ENCODE data around the gene CDT1. TPM values are rescaled to one million over a fixed set of nuclear protein-coding genes. Genes with fewer than 3 reads are reported as not detected.
"Not testable (repeated sequence)": the region's sequence is repeated elsewhere in the genome, so short reads cannot be mapped to it uniquely, and the experiment has no call there.

Gene CDT1
- total RNA-seq, 2 experiments from 2014 or later = 133 to 137 TPM

- H3K4me3 Mint-ChIP-seq = no peak overlapping the region
- CTCF ChIA-PET = no interaction called here
- peak overlapping the region; percentile 26 for H3K27ac Mint-ChIP-seq
- POLR2A ChIA-PET = interaction anchor here (1.0 to 2.6 kb wide), 2 partner anchors 11 to 12 kb away, joined by 4 to 8 read pairs; no protein-coding TSS in a partner anchor
- peaks cover 44% of the 10 kb centered on the region for H3K4me1 Mint-ChIP-seq
- H3K27me3 Mint-ChIP-seq = no peaks in the 10 kb centered on the region
- no peak for DNase-seq
- H3K36me3 Mint-ChIP-seq (ENCODE audit: low read depth) = peaks cover 6% of the 10 kb centered on the region
- H3K9me3 Mint-ChIP-seq = no peaks in the 10 kb centered on the region
Measured at GRCh38 chr16:88771294-88771772, 32.3 kb upstream of the CDT1 start.

DNA sequence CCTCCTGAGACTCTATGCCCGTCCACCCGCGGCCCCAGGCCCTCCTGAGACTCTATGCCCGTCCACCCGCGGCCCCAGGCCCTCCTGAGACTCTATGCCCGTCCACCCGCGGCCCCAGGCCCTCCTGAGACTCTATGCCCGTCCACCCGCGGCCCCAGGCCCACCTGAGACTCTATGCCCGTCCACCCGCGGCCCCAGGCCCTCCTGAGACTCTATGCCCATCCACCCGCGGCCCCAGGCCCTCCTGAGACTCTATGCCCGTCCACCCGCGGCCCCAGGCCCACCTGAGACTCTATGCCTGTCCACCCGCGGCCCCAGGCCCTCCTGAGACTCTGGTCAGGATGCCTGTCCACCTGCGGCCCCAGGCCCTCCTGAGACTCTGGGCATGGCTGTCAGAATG lies 31.8 kb upstream of the CDT1 start:
- H3K27me3 Mint-ChIP-seq, H3K27ac Mint-ChIP-seq, H3K4me3 Mint-ChIP-seq, CTCF ChIA-PET, DNase-seq, H3K9me3 Mint-ChIP-seq: not testable (repeated sequence)
- POLR2A ChIA-PET = interaction anchor here (1.3 to 2.6 kb wide), 2 partner anchors 9 to 10 kb away, joined by 5 to 8 read pairs; no protein-coding TSS in a partner anchor
- H3K4me1 Mint-ChIP-seq = peaks cover 42% of the 10 kb centered on the region
- H3K36me3 Mint-ChIP-seq (ENCODE audit: low read depth) = peaks cover 11% of the 10 kb centered on the region

GRCh38 chr16:88772871-88773811 lies 30.4 kb upstream of the CDT1 start:
- ChIA-PET CTCF (interaction anchor here (1.2 to 1.6 kb wide), 2 partner anchors 26 to 36 kb away, joined by 4 read pairs; no protein-coding TSS in a partner anchor), POLR2A (interaction anchor here (0.6 to 2.6 kb wide), 5 partner anchors 7 to 123 kb away, joined by 3 to 8 read pairs (median 4); partner anchors contain the start of genes CDT1 and CYBA)
- Mint-ChIP-seq H3K27me3 (no peaks in the 10 kb centered on the region), H3K27ac (no peak overlapping the region), H3K36me3 (ENCODE audit: low read depth) (peaks cover 15% of the 10 kb centered on the region), H3K4me3 (no peak overlapping the region), H3K4me1 (peaks cover 41% of the 10 kb centered on the region), H3K9me3 (no peaks in the 10 kb centered on the region)
- no peak for DNase-seq

DNA sequence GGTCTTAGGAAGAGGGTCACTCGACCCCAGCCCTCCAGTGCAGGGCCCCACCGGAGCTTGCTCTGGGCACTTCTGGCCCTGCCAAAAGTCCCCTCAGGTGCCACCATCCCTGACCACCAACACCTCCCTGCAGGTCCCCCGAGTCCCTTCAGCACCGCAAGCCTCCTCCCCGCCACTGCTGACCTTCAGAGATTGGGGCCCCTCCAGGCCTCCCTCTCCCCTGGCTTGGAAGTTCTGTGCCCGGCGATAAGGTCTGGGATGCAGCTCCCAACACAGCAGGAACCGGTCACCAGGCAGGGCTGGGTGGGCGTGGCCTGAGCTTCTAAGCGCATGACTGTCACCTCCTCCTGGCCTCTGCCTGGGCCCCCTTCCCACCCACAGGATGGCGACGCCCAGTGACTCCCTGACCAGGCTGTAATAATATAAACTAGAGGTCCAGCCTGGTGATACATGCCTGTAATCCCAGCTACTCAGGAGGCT lies 29.7 kb upstream of the CDT1 start:
- H3K4me1 Mint-ChIP-seq = peaks cover 47% of the 10 kb centered on the region
- H3K27ac Mint-ChIP-seq = peak overlapping the region; percentile 35
- H3K27me3 Mint-ChIP-seq = no peaks in the 10 kb centered on the region
- peaks cover 19% of the 10 kb centered on the region for H3K36me3 Mint-ChIP-seq (ENCODE audit: low read depth)
- CTCF ChIA-PET = no interaction called here
- POLR2A ChIA-PET = interaction anchor here (0.9 to 2.6 kb wide), 2 partner anchors 8 to 37 kb away, joined by 4 to 8 read pairs; no protein-coding TSS in a partner anchor
- no peaks in the 10 kb centered on the region for H3K9me3 Mint-ChIP-seq
- no peak overlapping the region for H3K4me3 Mint-ChIP-seq
- no peak for DNase-seq

DNA sequence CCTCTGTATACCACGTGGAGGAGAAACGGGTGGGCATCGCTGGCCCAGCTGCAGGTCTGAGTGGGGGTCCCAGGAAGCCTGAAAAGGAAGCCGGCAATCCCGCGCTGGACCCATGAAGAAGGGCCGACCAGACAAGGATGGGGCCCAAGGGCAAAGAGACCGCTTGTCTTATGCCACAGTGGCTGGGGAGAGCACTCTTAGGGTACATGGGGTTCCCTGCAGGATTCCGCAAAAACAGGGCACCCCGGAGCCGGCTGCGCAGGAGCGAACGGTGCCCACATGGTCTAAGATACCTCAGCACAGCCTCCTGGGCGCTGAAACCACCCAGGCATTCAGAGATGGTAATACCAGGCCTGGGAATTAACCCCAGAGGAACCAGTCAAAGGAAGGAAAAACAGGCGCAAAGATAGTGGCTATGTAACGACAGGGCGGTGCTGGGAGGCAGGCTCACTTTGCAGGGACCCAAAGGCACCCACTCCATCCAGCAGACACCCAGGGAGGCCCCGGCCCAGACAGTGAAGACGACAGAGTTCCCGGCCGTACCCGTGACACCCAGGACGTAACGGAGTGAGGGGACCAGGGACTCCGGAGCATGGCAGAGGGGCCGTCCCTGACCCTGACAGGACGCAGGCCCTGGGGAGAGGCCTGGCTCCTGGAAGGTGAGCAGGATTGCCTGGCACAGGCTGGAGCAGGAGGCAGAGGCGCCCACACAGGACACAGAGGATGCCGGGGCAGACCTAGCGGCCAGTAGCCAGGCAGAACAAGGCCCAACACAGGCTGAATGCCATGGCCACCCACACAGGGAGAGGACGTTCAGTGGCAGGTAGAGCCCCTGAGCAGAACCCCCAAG lies 28.8 kb upstream of the CDT1 start:
- Mint-ChIP-seq H3K9me3 (no peaks in the 10 kb centered on the region), H3K36me3 (ENCODE audit: low read depth) (peaks cover 21% of the 10 kb centered on the region), H3K27me3 (no peaks in the 10 kb centered on the region), H3K4me1 (peaks cover 47% of the 10 kb centered on the region), H3K4me3 (no peak overlapping the region), H3K27ac (no peak overlapping the region)
- ChIA-PET POLR2A (interaction anchor here (0.9 kb wide), 1 partner anchor 36 kb away, joined by 4 read pairs; no protein-coding TSS in a partner anchor), CTCF (no interaction called here)
- no peak for DNase-seq

DNA sequence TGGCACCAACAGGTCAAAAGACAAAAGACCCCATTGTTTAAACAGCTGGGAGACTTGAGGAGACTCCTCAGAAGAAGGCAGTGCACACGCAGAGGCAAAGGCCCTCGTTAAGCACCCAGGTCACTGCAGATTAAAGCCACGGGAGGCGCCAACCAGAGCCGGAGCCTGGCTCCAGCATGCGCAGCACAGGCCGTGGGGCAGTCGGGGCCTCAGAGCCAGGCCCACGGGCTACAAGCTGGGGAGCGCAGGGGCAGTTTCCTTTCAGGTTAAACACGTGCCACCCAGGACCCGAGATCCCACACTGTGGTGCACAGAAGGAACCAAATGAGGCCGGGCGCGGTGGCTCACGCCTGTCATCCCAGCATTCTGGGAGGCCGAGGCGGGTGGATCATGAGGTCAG lies 27.8 kb upstream of the CDT1 start:
- POLR2A ChIA-PET = no interaction called here
- CTCF ChIA-PET = no interaction called here
- H3K9me3 Mint-ChIP-seq = no peaks in the 10 kb centered on the region
- DNase-seq = no peak
- no peak overlapping the region for H3K4me3 Mint-ChIP-seq
- H3K36me3 Mint-ChIP-seq (ENCODE audit: low read depth) = peaks cover 21% of the 10 kb centered on the region
- H3K27me3 Mint-ChIP-seq = no peaks in the 10 kb centered on the region
- H3K4me1 Mint-ChIP-seq = peaks cover 54% of the 10 kb centered on the region
- H3K27ac Mint-ChIP-seq = no peak overlapping the region

DNA sequence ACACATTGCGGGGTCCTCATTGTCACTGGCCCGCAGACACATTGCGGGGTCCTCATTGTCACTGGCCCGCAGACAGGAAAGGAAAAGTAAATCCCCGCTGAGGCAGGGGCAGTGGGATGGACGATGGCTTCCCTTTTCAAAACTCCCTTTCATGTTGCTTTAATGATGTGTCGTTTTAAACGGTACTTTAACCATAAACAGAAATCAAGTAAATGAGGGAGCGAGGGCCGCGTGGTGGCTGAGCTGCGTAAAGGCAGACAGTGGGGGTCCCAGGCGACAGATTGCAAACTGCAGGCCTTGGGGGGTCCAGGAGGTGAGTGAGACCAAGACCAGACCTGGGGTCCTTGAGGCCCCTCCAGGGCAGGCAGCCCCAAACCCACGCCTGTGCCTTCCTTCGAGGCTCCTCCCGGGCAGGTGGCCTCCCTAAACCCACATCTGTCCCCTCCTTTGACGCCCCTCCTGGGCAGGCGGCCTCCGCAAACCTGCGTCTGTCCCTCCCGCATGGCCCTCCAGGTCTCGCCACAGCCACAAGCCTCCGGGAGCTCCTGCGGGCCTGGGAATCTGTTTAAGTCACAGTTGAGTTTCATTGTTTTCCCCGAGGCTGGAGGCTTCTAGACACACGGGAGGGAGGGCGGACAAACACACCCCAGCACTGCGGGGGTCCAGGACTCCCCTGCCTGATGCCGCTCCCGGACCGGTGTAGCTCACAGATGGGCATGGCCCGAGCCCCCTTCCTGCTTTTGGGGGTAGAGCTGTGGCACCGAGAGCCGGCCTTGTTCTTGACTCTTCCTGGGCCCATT lies 25.9 kb upstream of the CDT1 start:
- no peak for DNase-seq
- H3K27ac Mint-ChIP-seq = peak overlapping the region; percentile 62
- peaks cover 65% of the 10 kb centered on the region for H3K4me1 Mint-ChIP-seq
- CTCF ChIA-PET = interaction anchor here (1.0 kb wide), 1 partner anchor 35 kb away, joined by 3 read pairs; no protein-coding TSS in a partner anchor
- POLR2A ChIA-PET = no interaction called here
- H3K9me3 Mint-ChIP-seq = no peaks in the 10 kb centered on the region
- no peak overlapping the region for H3K4me3 Mint-ChIP-seq
- H3K36me3 Mint-ChIP-seq (ENCODE audit: low read depth) = peaks cover 23% of the 10 kb centered on the region
- no peaks in the 10 kb centered on the region for H3K27me3 Mint-ChIP-seq

DNA sequence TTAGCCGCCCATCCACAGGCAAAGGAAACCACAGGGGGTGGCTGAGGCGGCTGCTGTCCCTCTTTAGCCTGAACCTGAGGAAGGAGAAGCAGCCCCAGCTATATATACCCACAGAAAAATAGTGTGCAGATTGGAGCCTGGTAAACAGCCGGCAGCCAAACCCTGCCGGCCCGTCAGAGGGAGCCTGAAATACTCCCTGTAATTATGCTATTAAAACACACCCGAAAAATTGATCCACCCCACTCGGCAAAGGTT lies 25.4 kb upstream of the CDT1 start:
- Mint-ChIP-seq H3K9me3 (no peaks in the 10 kb centered on the region), H3K4me3 (no peak overlapping the region), H3K36me3 (ENCODE audit: low read depth) (peaks cover 29% of the 10 kb centered on the region), H3K27me3 (no peaks in the 10 kb centered on the region), H3K4me1 (peaks cover 69% of the 10 kb centered on the region), H3K27ac (peak overlapping the region; percentile 62)
- ChIA-PET POLR2A (no interaction called here), CTCF (interaction anchor here (1.0 kb wide), 1 partner anchor 35 kb away, joined by 3 read pairs; no protein-coding TSS in a partner anchor)
- no peak for DNase-seq

- Mint-ChIP-seq H3K9me3 (no peaks in the 10 kb centered on the region), H3K4me3 (no peak overlapping the region), H3K4me1 (peaks cover 71% of the 10 kb centered on the region), H3K27ac (peak overlapping the region; percentile 62), H3K36me3 (ENCODE audit: low read depth) (peaks cover 33% of the 10 kb centered on the region), H3K27me3 (no peaks in the 10 kb centered on the region)
- ChIA-PET CTCF (interaction anchor here (1.0 to 6.1 kb wide), 2 partner anchors 36 to 42 kb away, joined by 3 to 62 read pairs; no protein-coding TSS in a partner anchor), POLR2A (interaction anchor here (1.6 kb wide), 1 partner anchor 8 kb away, joined by 4 read pairs; no protein-coding TSS in a partner anchor)
- no peak for DNase-seq
Measured at GRCh38 chr16:88778541-88779065, 25.0 kb upstream of the CDT1 start.

GRCh38 chr16:88779406-88780141 lies 24.0 kb upstream of the CDT1 start:
- Mint-ChIP-seq H3K27ac (peak overlapping the region; percentile 97), H3K9me3 (no peaks in the 10 kb centered on the region), H3K4me3 (peak overlapping the region; percentile 94), H3K4me1 (peaks cover 63% of the 10 kb centered on the region), H3K27me3 (no peaks in the 10 kb centered on the region), H3K36me3 (ENCODE audit: low read depth) (peaks cover 34% of the 10 kb centered on the region)
- DNase-seq = no peak
- ChIA-PET POLR2A (interaction anchor here (0.7 to 10.0 kb wide), 6 partner anchors 9 to 782 kb away, joined by 3 to 249 read pairs (median 11); partner anchors contain the start of genes APRT and CDT1), CTCF (interaction anchor here (1.4 to 6.1 kb wide), 11 partner anchors 20 to 209 kb away, joined by 3 to 62 read pairs (median 12); partner anchors contain the start of genes APRT, GALNS, TRAPPC2L and ZC3H18)

Measured in activated CD4-positive, alpha-beta memory T cell treated with anti-CD3 and anti-CD28 coated beads, Interleukin-2, amount 10 ng/mL, durations not matched to agents 7 days and 5 days (primary cell).